Measurements from ENCODE around the gene NPL.

NPL gene, protein sequence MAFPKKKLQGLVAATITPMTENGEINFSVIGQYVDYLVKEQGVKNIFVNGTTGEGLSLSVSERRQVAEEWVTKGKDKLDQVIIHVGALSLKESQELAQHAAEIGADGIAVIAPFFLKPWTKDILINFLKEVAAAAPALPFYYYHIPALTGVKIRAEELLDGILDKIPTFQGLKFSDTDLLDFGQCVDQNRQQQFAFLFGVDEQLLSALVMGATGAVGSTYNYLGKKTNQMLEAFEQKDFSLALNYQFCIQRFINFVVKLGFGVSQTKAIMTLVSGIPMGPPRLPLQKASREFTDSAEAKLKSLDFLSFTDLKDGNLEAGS

DNA sequence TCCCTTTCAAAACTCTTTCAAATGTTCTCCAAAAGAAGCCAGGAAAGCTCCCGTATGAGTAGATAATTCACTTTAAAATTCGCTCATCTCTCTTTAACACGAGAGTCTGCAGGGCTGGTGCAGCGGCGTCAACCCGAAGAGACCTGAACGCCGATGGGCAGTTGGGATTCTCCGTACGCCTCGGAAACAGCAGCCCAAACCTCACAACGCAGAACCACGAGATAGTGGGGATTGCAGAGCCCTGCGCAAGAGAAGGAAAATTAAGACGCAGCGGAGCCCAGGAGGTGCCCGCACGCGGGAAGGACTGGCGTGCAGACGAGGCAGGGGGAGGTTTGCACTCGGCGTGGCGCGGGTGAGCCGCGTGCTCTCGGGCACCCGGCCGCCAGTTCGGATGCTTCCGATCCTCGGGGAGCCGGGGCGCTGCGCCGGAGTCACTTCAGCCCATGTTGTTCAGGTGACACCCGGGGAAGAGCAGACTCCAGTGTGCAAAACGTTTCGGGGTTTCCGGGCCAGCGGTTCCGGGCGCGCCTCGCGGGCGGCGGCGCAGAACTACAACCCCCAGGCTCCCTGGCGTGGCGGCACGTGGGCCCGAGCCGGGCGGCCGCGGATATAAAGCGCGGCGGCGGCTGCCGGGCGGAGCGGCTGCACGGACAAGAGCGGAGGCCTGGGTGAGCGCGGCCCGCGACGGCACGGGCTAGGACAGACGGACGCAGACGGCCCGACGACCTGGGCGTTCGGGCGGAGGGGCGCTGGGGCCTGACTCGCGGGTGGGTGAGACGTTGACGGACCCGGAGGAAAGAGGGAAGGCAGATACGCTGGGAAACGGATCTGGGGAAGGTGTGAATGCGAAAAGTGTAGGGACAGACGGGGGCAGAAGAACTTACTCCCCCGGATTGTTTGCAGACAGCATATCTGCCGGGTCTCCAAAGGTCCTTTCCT lies at the start of gene NPL:
Gene NPL (plus strand): TSS at position 636 of the 939 bp plus-strand sequence. CDS start 4,599 bp downstream, outside the sequence.
- DNase-seq: peak; percentile 94

DNA sequence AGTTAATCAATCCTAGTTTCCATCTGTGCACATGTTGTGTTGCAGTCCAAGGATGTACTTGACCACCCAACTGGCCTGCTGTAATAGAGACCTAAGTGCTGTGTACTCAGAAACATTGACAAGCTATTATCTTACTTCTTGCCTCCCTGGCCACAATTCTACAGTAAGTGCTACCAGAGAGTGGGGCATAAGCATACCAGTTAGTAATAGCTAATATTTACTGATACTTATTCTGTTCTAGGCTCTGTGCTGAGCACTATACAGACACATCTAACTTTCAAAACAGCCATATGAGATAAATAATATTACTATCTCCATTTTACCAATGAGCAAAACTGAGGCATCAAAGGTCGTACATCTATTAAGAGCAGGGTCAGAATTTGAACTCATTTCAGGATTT lies 49.5 kb upstream of the NPL start:
- DNase-seq: no peak

DNA sequence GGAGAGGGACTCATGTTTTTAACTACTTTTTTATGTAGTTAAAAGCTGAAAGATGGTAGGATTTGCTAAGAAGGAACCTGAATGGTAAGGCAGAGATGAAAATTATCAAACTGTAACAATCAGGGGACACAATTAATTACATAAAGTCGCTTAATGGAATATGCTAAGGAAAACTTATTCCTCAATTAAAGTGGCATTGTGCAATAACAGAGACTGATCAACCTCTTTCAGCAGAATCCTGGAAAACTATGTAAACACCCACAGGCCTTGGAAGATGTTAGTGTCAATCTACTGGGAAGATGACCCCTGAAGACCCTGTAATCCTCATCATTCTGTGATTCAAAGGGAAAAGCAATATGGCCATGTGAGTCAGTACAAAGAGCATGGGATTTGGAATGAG lies 46.8 kb upstream of the NPL start:
- DNase-seq: no peak

GRCh38 chr1:182752077-182752988 lies 37.2 kb upstream of the NPL start:
- DNase-seq: no peak

DNA sequence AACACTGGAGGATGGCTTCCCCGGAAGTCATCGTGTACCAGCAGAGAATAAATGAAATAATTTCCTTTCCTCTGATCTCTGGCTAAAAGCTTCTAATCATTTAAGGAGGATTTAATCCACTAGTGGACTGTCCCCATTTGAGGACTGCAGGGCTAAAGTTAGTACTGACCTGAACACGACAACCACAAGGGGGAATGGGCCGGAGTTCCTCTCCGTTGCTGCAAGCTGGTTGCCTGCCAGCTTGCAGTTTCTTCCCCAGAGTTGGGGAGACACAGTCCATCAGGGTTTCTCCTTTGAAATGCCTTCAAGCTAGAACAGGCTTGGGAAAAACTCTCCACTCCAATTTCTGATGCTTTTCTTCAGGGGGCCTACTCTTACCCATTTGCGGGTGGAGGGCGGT lies 35.5 kb upstream of the NPL start:
- no peak for DNase-seq

- no peak for DNase-seq
These were observed 34.8 kb upstream of the NPL start for GRCh38 chr1:182754543-182755314.

- no peak for DNase-seq
These were observed 33.9 kb upstream of the NPL start for GRCh38 chr1:182755632-182756031.

DNA sequence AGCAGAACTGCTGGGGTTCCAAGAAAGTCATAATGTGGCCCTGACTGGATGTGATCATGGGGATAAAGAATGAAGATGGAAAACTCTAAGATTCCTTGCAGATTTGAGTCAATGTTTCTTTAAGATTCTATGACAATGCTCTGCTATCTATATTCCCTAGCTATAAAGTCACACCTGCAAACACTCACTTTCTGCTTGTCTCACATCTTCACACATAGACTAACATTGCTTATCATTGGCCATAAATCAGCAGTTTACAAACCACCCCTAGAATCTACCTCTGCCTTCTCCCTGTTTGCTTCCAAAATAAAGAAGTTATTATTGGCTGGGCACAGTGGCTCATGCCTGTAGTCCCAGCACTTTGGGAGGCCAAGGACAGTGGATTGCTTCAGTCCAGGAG lies 33.1 kb upstream of the NPL start:
- DNase-seq: no peak

- DNase-seq: peak; percentile 13
These were observed 27.9 kb upstream of the NPL start for GRCh38 chr1:182761396-182762395.

GRCh38 chr1:182762536-182762935 lies 27.0 kb upstream of the NPL start:
- no peak for DNase-seq

- no peak for DNase-seq
These were observed 25.4 kb upstream of the NPL start for GRCh38 chr1:182764029-182764727.

- no peak for DNase-seq
These were observed 24.2 kb upstream of the NPL start for GRCh38 chr1:182765391-182765790.

- no peak for DNase-seq
These were observed 23.5 kb upstream of the NPL start for GRCh38 chr1:182766050-182766449.

- no peak for DNase-seq
These were observed 22.5 kb upstream of the NPL start for GRCh38 chr1:182766881-182767645.

DNA sequence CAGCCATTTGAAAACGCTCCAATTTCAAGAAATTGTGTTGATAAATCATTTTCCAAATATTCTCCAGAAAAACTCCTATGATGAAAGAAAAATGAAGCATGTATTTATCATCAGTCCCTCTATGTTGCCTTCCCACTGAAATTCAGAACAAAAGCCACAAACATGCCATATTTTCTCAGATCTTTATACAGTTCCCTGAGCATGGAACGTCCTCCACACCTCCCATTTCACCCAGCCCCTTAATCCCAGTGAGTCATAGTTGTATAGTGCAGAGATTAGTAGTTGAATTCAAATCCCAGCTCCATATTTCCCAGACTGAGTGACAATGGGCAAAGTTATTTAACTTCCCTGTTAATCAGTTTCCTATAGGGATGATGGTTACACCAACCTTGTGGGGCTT lies 20.6 kb upstream of the NPL start:
- no peak for DNase-seq

GRCh38 chr1:182770232-182770631 lies 19.3 kb upstream of the NPL start:
- DNase-seq: no peak

DNA sequence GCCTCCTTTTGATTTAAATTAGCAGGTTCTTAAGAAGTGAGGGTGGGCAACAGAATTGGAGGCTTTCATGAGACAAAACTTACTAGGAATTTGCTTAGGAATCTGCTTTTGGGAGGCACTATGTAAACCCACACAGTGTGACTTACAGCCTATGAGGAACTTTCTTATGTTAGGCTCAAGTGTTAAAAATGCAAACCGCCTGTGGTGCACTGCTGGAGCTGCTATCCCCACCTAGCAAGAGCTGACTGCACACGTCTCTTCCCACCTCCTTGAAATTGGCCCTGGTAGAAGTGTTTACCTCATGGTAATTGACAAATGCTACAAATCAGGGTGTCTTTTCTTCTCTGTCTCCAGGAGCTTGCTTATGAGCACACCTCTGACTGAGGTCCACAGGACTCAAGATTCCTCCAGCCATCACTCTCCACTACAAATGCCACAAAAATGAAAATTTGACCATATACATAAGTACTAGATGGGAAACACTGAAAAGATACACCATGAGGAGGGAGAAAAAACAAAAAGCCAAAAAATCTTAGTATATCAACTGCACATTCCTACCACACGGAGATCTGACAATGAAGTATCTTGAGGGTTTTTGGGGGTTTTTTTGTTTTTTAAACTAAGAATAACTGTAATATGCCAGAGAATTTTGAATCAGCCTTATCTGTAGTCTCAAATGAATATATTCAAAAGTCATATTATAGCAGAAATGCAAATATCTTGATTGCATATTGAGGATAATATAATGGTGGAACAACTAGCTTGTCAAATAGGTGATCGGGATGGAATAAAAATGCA lies 18.2 kb upstream of the NPL start:
- no peak for DNase-seq

DNA sequence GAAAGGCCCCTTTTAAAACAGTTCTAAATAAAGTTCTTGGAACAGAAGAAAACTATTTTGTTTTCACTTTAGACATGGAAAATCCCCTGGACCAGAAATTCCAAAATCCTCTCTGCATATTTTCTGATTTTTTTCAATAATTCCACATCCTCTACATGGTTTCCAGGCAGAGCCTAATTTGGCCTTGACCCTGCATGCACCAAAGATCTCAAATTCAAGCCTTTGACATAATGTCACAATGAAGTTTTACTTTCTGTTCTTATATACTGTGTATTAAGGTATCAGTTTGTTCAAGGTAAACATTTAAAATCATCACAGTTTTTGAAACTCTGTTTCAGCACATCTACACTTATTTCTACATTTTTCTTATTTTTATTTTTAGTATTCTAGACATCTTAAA lies 12.2 kb upstream of the NPL start:
- no peak for DNase-seq

- DNase-seq: no peak
These were observed 10.7 kb upstream of the NPL start for GRCh38 chr1:182778862-182779261.
